Measurements from ENCODE around the gene ZNF280A. TPM values are rescaled to one million over a fixed set of nuclear protein-coding genes. Genes with fewer than 3 reads are reported as not detected.

ZNF280A gene
- total and polyA plus RNA-seq, 2 experiments from 2014 or later, result not detected

DNA sequence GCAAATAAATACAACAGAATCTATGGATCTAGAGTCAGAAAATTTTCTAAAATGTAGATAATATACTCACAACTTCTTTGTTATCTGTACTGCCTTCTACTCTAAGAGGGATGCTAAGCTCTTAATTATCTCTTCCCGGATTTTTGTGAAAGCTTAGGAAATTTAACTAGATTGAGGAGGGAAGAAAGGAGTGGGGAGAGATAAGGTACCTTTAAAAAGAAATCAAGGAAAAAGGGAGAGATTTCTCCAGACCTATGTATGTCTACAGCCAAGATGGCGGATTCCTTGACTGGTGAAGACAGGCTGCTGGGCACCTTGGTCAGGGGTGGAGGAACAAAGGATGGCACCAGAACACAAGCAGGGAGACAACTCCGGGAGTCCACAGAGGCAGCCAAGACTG, 34.5 kb downstream of the ZNF280A start:
- peaks cover 72% of the 10 kb centered on the region for H3K27me3 ChIP-seq (ENCODE audit: insufficient read depth)
- DNase-seq (ENCODE audit: low spot score), result no peak
- H2AFZ ChIP-seq, result no peak overlapping the region
- Mint-ChIP-seq H3K27me3 (ENCODE audit: insufficient read depth, low read depth, poor library complexity) (peaks cover 23% of the 10 kb centered on the region), H3K27ac (no peak overlapping the region), H3K9me3 (no peaks in the 10 kb centered on the region; the same call in 2 of the 3 replicates), H3K4me1 (peaks cover 5% of the 10 kb centered on the region; the same call in 1 of the 3 replicates), H3K36me3 (ENCODE audit: low read depth) (peaks cover 25% of the 10 kb centered on the region), H3K4me3 (no peak overlapping the region)
- no peak for TF ChIP-seq CREB1 (CRISPR knock-in tag; IDR thresholded peaks at IDR 0.05; ENCODE audit: low read depth)
- no peak for TF ChIP-seq POLR2AphosphoS5 (IDR thresholded peaks at IDR 0.05; ENCODE audit: low read depth)
- no peak for TF ChIP-seq NANOG (IDR thresholded peaks at IDR 0.05; ENCODE audit: borderline replicate concordance)
- TF ChIP-seq ZNF114 (CRISPR knock-in tag; IDR thresholded peaks at IDR 0.05), result no peak
- TF ChIP-seq, protein P1, sequence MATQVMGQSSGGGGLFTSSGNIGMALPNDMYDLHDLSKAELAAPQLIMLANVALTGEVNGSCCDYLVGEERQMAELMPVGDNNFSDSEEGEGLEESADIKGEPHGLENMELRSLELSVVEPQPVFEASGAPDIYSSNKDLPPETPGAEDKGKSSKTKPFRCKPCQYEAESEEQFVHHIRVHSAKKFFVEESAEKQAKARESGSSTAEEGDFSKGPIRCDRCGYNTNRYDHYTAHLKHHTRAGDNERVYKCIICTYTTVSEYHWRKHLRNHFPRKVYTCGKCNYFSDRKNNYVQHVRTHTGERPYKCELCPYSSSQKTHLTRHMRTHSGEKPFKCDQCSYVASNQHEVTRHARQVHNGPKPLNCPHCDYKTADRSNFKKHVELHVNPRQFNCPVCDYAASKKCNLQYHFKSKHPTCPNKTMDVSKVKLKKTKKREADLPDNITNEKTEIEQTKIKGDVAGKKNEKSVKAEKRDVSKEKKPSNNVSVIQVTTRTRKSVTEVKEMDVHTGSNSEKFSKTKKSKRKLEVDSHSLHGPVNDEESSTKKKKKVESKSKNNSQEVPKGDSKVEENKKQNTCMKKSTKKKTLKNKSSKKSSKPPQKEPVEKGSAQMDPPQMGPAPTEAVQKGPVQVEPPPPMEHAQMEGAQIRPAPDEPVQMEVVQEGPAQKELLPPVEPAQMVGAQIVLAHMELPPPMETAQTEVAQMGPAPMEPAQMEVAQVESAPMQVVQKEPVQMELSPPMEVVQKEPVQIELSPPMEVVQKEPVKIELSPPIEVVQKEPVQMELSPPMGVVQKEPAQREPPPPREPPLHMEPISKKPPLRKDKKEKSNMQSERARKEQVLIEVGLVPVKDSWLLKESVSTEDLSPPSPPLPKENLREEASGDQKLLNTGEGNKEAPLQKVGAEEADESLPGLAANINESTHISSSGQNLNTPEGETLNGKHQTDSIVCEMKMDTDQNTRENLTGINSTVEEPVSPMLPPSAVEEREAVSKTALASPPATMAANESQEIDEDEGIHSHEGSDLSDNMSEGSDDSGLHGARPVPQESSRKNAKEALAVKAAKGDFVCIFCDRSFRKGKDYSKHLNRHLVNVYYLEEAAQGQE (IDR thresholded peaks at IDR 0.05; ENCODE audit: unreplicated experiment), result no peak
- TF ChIP-seq, protein P2, sequence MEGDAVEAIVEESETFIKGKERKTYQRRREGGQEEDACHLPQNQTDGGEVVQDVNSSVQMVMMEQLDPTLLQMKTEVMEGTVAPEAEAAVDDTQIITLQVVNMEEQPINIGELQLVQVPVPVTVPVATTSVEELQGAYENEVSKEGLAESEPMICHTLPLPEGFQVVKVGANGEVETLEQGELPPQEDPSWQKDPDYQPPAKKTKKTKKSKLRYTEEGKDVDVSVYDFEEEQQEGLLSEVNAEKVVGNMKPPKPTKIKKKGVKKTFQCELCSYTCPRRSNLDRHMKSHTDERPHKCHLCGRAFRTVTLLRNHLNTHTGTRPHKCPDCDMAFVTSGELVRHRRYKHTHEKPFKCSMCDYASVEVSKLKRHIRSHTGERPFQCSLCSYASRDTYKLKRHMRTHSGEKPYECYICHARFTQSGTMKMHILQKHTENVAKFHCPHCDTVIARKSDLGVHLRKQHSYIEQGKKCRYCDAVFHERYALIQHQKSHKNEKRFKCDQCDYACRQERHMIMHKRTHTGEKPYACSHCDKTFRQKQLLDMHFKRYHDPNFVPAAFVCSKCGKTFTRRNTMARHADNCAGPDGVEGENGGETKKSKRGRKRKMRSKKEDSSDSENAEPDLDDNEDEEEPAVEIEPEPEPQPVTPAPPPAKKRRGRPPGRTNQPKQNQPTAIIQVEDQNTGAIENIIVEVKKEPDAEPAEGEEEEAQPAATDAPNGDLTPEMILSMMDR (conservative IDR thresholded peaks at IDR 0.05; ENCODE audit: low read depth in 2 of 2), result no peak
- no peak for TF ChIP-seq ZNF331 (CRISPR knock-in tag; IDR thresholded peaks at IDR 0.05; ENCODE audit: low read depth)
- TF ChIP-seq ETS1 (IDR thresholded peaks at IDR 0.05), result no peak
- TF ChIP-seq JUNB (IDR thresholded peaks at IDR 0.05; ENCODE audit: unreplicated experiment), result no peak
- TF ChIP-seq STAT1 (IDR thresholded peaks at IDR 0.05; ENCODE audit: unreplicated experiment), result no peak
- no peak overlapping the region for H3K4me2 ChIP-seq
- H4K20me1 ChIP-seq (replicated peaks; ENCODE audit: insufficient read depth), result peaks cover 6% of the 10 kb centered on the region
- H3K79me2 ChIP-seq (replicated peaks; ENCODE audit: insufficient read depth), result no peaks in the 10 kb centered on the region
- no peaks in the 10 kb centered on the region for H3K9me2 ChIP-seq (ENCODE audit: insufficient read depth)
- H3F3A ChIP-seq (replicated peaks; ENCODE audit: low read depth), result no peaks in the 10 kb centered on the region
- no peak for ATAC-seq
- H3K36me3 ChIP-seq (ENCODE audit: insufficient read depth), result no peaks in the 10 kb centered on the region
- no peak overlapping the region for H3K27ac ChIP-seq (ENCODE audit: low read depth)
- H3K4me1 ChIP-seq (ENCODE audit: insufficient read depth), result peaks cover 4% of the 10 kb centered on the region; the same call in 1 of the 2 replicates
- H3K4me3 ChIP-seq, result no peak overlapping the region

Data from GM23338 (cell line).